ENCODE measurements around the gene CD248.

- TF ChIP-seq FOXA1 (IDR thresholded peaks at IDR 0.05) (no peak), FOXK2 (IDR thresholded peaks at IDR 0.05) (no peak), SP1 (IDR thresholded peaks at IDR 0.05) (no peak), PKNOX1 (IDR thresholded peaks at IDR 0.05) (no peak), ARNT (IDR thresholded peaks at IDR 0.05) (no peak), TARDBP (IDR thresholded peaks at IDR 0.05) (no peak), FOXM1 (IDR thresholded peaks at IDR 0.05; ENCODE audit: borderline replicate concordance) (no peak), CTBP1 (IDR thresholded peaks at IDR 0.05; ENCODE audit: borderline replicate concordance) (no peak), SUZ12 (IDR thresholded peaks at IDR 0.05) (no peak)
Measured at GRCh38 chr11:66321606-66322005, 4.8 kb upstream of the CD248 start.
